Mesodermal cell (in vitro differentiated cells): ENCODE measurements around the gene P2RY6.
A peak's percentile ranks its signal among the peaks of the same experiment; 100 is the strongest.

ENCODE experiments used
- H3K27ac ChIP-seq: 2 replicates; pipeline ENCODE4 v1.7.0; 2013; ENCODE audit warnings: mild to moderate bottlenecking, low read depth, low read length, moderate library complexity; ENCODE audit not compliant: severe bottlenecking
- H3K36me3 ChIP-seq: 2 replicates; pipeline ENCODE4 v1.7.1; 2013; ENCODE audit warnings: mild to moderate bottlenecking, low read length, moderate library complexity; ENCODE audit not compliant: control insufficient read depth, insufficient read depth
- H3K4me1 ChIP-seq: one replicate; pipeline ENCODE4 v1.7.1; 2013; ENCODE audit warnings: mild to moderate bottlenecking, low read length; ENCODE audit not compliant: insufficient read depth, control insufficient read depth, poor library complexity, severe bottlenecking
- H3K4me3 ChIP-seq: 2 replicates; pipeline ENCODE4 v1.7.0; 2013; ENCODE audit warnings: low read length, control low read depth, mild to moderate bottlenecking; ENCODE audit not compliant: insufficient read depth, poor library complexity, severe bottlenecking; ENCODE audit errors: extremely low read depth
- H3K9me3 ChIP-seq: 2 replicates; pipeline ENCODE4 v1.7.1; 2013; ENCODE audit warnings: mild to moderate bottlenecking, low read length, moderate library complexity; ENCODE audit not compliant: control insufficient read depth
- WGBS, 2 experiments: methylation state at CpG; one replicate each; pipeline ENCODE4 v1.1.5; 2013; ENCODE audit warnings: missing lambda C conversion rate in 2 of 2; ENCODE audit not compliant: insufficient coverage in 2 of 2; 5-methylcytosine and 5-hydroxymethylcytosine counted together

P2RY6 gene

GRCh38 chr11:73248526-73249185 is 23.5 kb upstream of the P2RY6 start:
- no peaks in the 10 kb centered on the region for H3K36me3 ChIP-seq
- no peaks in the 10 kb centered on the region for H3K9me3 ChIP-seq
- no peaks in the 10 kb centered on the region for H3K4me1 ChIP-seq
- peak overlapping the region; percentile 47 for H3K27ac ChIP-seq
- H3K4me3 ChIP-seq, result no peak overlapping the region
- WGBS, 2 experiments, result 94 to 100% methylated on average over 1 to 3 of the region's 3 CpGs

- 88 to 96% methylated on average over 3 to 4 of the region's 5 CpGs for WGBS, 2 experiments
- no peaks in the 10 kb centered on the region for H3K36me3 ChIP-seq
- no peak overlapping the region for H3K27ac ChIP-seq
- H3K4me1 ChIP-seq, result no peaks in the 10 kb centered on the region
- no peak overlapping the region for H3K4me3 ChIP-seq
- no peaks in the 10 kb centered on the region for H3K9me3 ChIP-seq
Measured at GRCh38 chr11:73249304-73249703, 22.8 kb upstream of the P2RY6 start.

- no peaks in the 10 kb centered on the region for H3K9me3 ChIP-seq
- H3K4me1 ChIP-seq, result no peaks in the 10 kb centered on the region
- 90 to 92% methylated on average over 8 to 10 of the region's 11 CpGs for WGBS, 2 experiments
- H3K4me3 ChIP-seq, result no peak overlapping the region
- H3K27ac ChIP-seq, result no peak overlapping the region
- H3K36me3 ChIP-seq, result no peaks in the 10 kb centered on the region
Measured at GRCh38 chr11:73249853-73250783, 22.0 kb upstream of the P2RY6 start.

- Histone ChIP-seq H3K27ac (no peak overlapping the region), H3K36me3 (no peaks in the 10 kb centered on the region), H3K9me3 (no peaks in the 10 kb centered on the region), H3K4me1 (peaks cover 7% of the 10 kb centered on the region), H3K4me3 (no peak overlapping the region)
- WGBS, 2 experiments, result 49 to 87% methylated on average over 2 of the region's 4 CpGs
Measured at GRCh38 chr11:73252577-73253191, 19.5 kb upstream of the P2RY6 start.

- H3K27ac ChIP-seq, result peak overlapping the region; percentile 92
- no peak overlapping the region for H3K4me3 ChIP-seq
- H3K36me3 ChIP-seq, result no peaks in the 10 kb centered on the region
- peaks cover 10% of the 10 kb centered on the region for H3K4me1 ChIP-seq
- no peaks in the 10 kb centered on the region for H3K9me3 ChIP-seq
- 87 to 93% methylated on average over 4 to 5 of the region's 6 CpGs for WGBS, 2 experiments
Measured at GRCh38 chr11:73257342-73258103, 14.6 kb upstream of the P2RY6 start.

GRCh38 chr11:73258104-73259035 is 13.8 kb upstream of the P2RY6 start:
- H3K27ac ChIP-seq, result peak overlapping the region; percentile 92
- peaks cover 10% of the 10 kb centered on the region for H3K4me1 ChIP-seq
- no peak overlapping the region for H3K4me3 ChIP-seq
- no peaks in the 10 kb centered on the region for H3K36me3 ChIP-seq
- 86 to 92% methylated on average over 6 of the region's 7 CpGs for WGBS, 2 experiments
- H3K9me3 ChIP-seq, result no peaks in the 10 kb centered on the region

GRCh38 chr11:73259406-73260126 is 12.6 kb upstream of the P2RY6 start:
- no peaks in the 10 kb centered on the region for H3K36me3 ChIP-seq
- H3K9me3 ChIP-seq, result no peaks in the 10 kb centered on the region
- H3K27ac ChIP-seq, result no peak overlapping the region
- no peak overlapping the region for H3K4me3 ChIP-seq
- WGBS, 2 experiments, result 89 to 100% methylated on average over 1 to 2 of the region's 3 CpGs
- peaks cover 10% of the 10 kb centered on the region for H3K4me1 ChIP-seq

- Histone ChIP-seq H3K9me3 (no peaks in the 10 kb centered on the region), H3K36me3 (no peaks in the 10 kb centered on the region), H3K4me3 (no peak overlapping the region), H3K4me1 (peaks cover 10% of the 10 kb centered on the region), H3K27ac (no peak overlapping the region)
Measured at GRCh38 chr11:73260127-73260457, 12.0 kb upstream of the P2RY6 start.

- Histone ChIP-seq H3K4me3 (no peak overlapping the region), H3K9me3 (no peaks in the 10 kb centered on the region), H3K36me3 (no peaks in the 10 kb centered on the region), H3K4me1 (peaks cover under 1% of the 10 kb centered on the region), H3K27ac (no peak overlapping the region)
- 73 to 80% methylated on average over 3 of the region's 5 CpGs for WGBS, 2 experiments
Measured at GRCh38 chr11:73262851-73263495, 9.2 kb upstream of the P2RY6 start.
